ENCODE measurements around the gene THSD4. TPM values are rescaled to one million over a fixed set of nuclear protein-coding genes. Genes with fewer than 3 reads are reported as not detected.

The THSD4 gene
- total RNA-seq, 1 experiment from 2014 or later = 24.2 TPM

GRCh38 chr15:71109905-71110304, 5.4 kb upstream of the THSD4 start:
- CTCF ChIA-PET = no interaction called here
- peaks cover 3% of the 10 kb centered on the region for H3K36me3 Mint-ChIP-seq (ENCODE audit: insufficient read depth, unreplicated experiment)
- no peaks in the 10 kb centered on the region for H3K27me3 Mint-ChIP-seq (ENCODE audit: unreplicated experiment)
- H3K27ac Mint-ChIP-seq (ENCODE audit: unreplicated experiment) = no peak overlapping the region
- peaks cover 15% of the 10 kb centered on the region for H3K4me1 Mint-ChIP-seq (ENCODE audit: low read depth, unreplicated experiment)
- no peak for TF ChIP-seq CTCF (IDR thresholded peaks at IDR 0.05; ENCODE audit: unreplicated experiment)
- no peaks in the 10 kb centered on the region for H3K9me3 Mint-ChIP-seq (ENCODE audit: low read depth, unreplicated experiment)
- no TSS peak for BruUV-seq (replicated peaks)
- DNase-seq = no peak
- H3K4me3 Mint-ChIP-seq (ENCODE audit: low read depth, unreplicated experiment) = no peak overlapping the region
- intact Hi-C loops (cut with micrococcal nuclease; ENCODE audit: unreplicated experiment) = loop anchor here (5.0 kb wide), 1 partner anchor 218 kb away; the partner anchor contains the start of genes LRRC49 and THAP10

- TF ChIP-seq CTCF (IDR thresholded peaks at IDR 0.05; ENCODE audit: unreplicated experiment) = no peak
- CTCF ChIA-PET = no interaction called here
- intact Hi-C loops (cut with micrococcal nuclease; ENCODE audit: unreplicated experiment) = no loop called here
- H3K36me3 Mint-ChIP-seq (ENCODE audit: insufficient read depth, unreplicated experiment) = peaks cover 10% of the 10 kb centered on the region
- H3K27me3 Mint-ChIP-seq (ENCODE audit: unreplicated experiment) = no peaks in the 10 kb centered on the region
- no peak overlapping the region for H3K4me3 Mint-ChIP-seq (ENCODE audit: low read depth, unreplicated experiment)
- no TSS peak for BruUV-seq (replicated peaks)
- H3K9me3 Mint-ChIP-seq (ENCODE audit: low read depth, unreplicated experiment) = no peaks in the 10 kb centered on the region
- H3K4me1 Mint-ChIP-seq (ENCODE audit: low read depth, unreplicated experiment) = peaks cover 15% of the 10 kb centered on the region
- no peak overlapping the region for H3K27ac Mint-ChIP-seq (ENCODE audit: unreplicated experiment)
- DNase-seq = no peak
Measured at GRCh38 chr15:71110405-71111180, 4.7 kb upstream of the THSD4 start.

GRCh38 chr15:71111181-71111565, 4.1 kb upstream of the THSD4 start:
- no TSS peak for BruUV-seq (replicated peaks)
- no peaks in the 10 kb centered on the region for H3K9me3 Mint-ChIP-seq (ENCODE audit: low read depth, unreplicated experiment)
- no peaks in the 10 kb centered on the region for H3K27me3 Mint-ChIP-seq (ENCODE audit: unreplicated experiment)
- peaks cover 15% of the 10 kb centered on the region for H3K36me3 Mint-ChIP-seq (ENCODE audit: insufficient read depth, unreplicated experiment)
- CTCF ChIA-PET = no interaction called here
- peaks cover 15% of the 10 kb centered on the region for H3K4me1 Mint-ChIP-seq (ENCODE audit: low read depth, unreplicated experiment)
- intact Hi-C loops (cut with micrococcal nuclease; ENCODE audit: unreplicated experiment) = no loop called here
- no peak for DNase-seq
- H3K27ac Mint-ChIP-seq (ENCODE audit: unreplicated experiment) = no peak overlapping the region
- no peak overlapping the region for H3K4me3 Mint-ChIP-seq (ENCODE audit: low read depth, unreplicated experiment)
- TF ChIP-seq CTCF (IDR thresholded peaks at IDR 0.05; ENCODE audit: unreplicated experiment) = no peak

GRCh38 chr15:71111950-71112349, 3.3 kb upstream of the THSD4 start:
- intact Hi-C loops (cut with micrococcal nuclease; ENCODE audit: unreplicated experiment) = loop anchor here (1.0 kb wide), 1 partner anchor 328 kb away; no protein-coding TSS in a partner anchor
- Mint-ChIP-seq H3K9me3 (ENCODE audit: low read depth, unreplicated experiment) (no peaks in the 10 kb centered on the region), H3K27me3 (ENCODE audit: unreplicated experiment) (no peaks in the 10 kb centered on the region), H3K4me1 (ENCODE audit: low read depth, unreplicated experiment) (peaks cover 21% of the 10 kb centered on the region), H3K4me3 (ENCODE audit: low read depth, unreplicated experiment) (no peak overlapping the region), H3K36me3 (ENCODE audit: insufficient read depth, unreplicated experiment) (peaks cover 20% of the 10 kb centered on the region), H3K27ac (ENCODE audit: unreplicated experiment) (no peak overlapping the region)
- no peak for TF ChIP-seq CTCF (IDR thresholded peaks at IDR 0.05; ENCODE audit: unreplicated experiment)
- CTCF ChIA-PET = no interaction called here
- DNase-seq = no peak
- no TSS peak for BruUV-seq (replicated peaks)
